CD14-positive monocyte (primary cell): ENCODE data around the gene BCL3. TPM values are rescaled to one million over a fixed set of nuclear protein-coding genes. Genes with fewer than 3 reads are reported as not detected.
A peak's percentile ranks its signal among the peaks of the same experiment; 100 is the strongest.

Experiments
- DNase-seq, 3 donors: peaks; one replicate each; pipeline ENCODE4 v3.0.0-alpha.2; 2011 to 2022
- H2AFZ ChIP-seq: 2 replicates; pipeline ENCODE4 v1.6.0; 2012; ENCODE audit warnings: mild to moderate bottlenecking, low read depth, low read length, inconsistent platforms; ENCODE audit not compliant: insufficient read depth, poor library complexity, severe bottlenecking
- H3K27ac ChIP-seq, 2 donors: 1 replicate in 1 of 2; 2 replicates in 1 of 2; pipeline ENCODE4 v1.5.1; 2012 to 2013; ENCODE audit warnings: low read length in 2 of 2, control low read depth in 1 of 2, inconsistent platforms in 1 of 2, low read depth in 1 of 2, mild to moderate bottlenecking in 1 of 2
- H3K27me3 ChIP-seq, 2 donors: one replicate each; pipeline versions ENCODE4 v1.6.0 to v1.6.1; 2011 to 2013; ENCODE audit warnings: low read length in 2 of 2; ENCODE audit not compliant: control insufficient read depth in 2 of 2, insufficient read depth in 2 of 2
- H3K36me3 ChIP-seq, 2 donors: replicated peaks in 1 of 2; 1 replicate in 1 of 2; 2 replicates in 1 of 2; pipeline versions ENCODE4 v1.5.1 to v1.6.1; 2012 to 2013; ENCODE audit warnings: low read length in 2 of 2, control low read depth in 1 of 2, inconsistent platforms in 1 of 2, mild to moderate bottlenecking in 1 of 2; ENCODE audit not compliant: insufficient read depth in 2 of 2, control insufficient read depth in 1 of 2
- H3K4me1 ChIP-seq, 2 donors: 1 replicate in 1 of 2; 2 replicates in 1 of 2; pipeline versions ENCODE4 v1.5.1 to v1.6.1; 2012 to 2013; ENCODE audit warnings: low read length in 2 of 2, control low read depth in 1 of 2, inconsistent platforms in 1 of 2, mild to moderate bottlenecking in 1 of 2, moderate library complexity in 1 of 2; ENCODE audit not compliant: insufficient read depth in 2 of 2, control insufficient read depth in 1 of 2
- H3K4me2 ChIP-seq: replicated peaks from 2 replicates; pipeline ENCODE3; 2012; ENCODE audit warnings: low read length, moderate library complexity, mild to moderate bottlenecking; ENCODE audit not compliant: poor library complexity, severe bottlenecking; ENCODE audit errors: extremely low read depth
- H3K4me3 ChIP-seq, 3 experiments: fragments of 200-600 bp in 1 of 3; sonication (generic) in 1 of 3; replicated peaks in 1 of 3; 1 replicate in 2 of 3; 2 replicates in 1 of 3; pipeline ENCODE4 v1.5.1; 2011 to 2013; ENCODE audit warnings: low read length in 3 of 3, mild to moderate bottlenecking in 3 of 3, control low read depth in 2 of 3, low read depth in 2 of 3, inconsistent platforms in 1 of 3, moderate library complexity in 1 of 3
- H3K79me2 ChIP-seq: 2 replicates; pipeline ENCODE4 v1.6.0; 2012; ENCODE audit warnings: mild to moderate bottlenecking, control low read depth, inconsistent platforms, low read length, moderate library complexity; ENCODE audit not compliant: insufficient read depth
- H3K9ac ChIP-seq: 2 replicates; pipeline ENCODE4 v1.6.0; 2017; ENCODE audit warnings: low read length, mild to moderate bottlenecking; ENCODE audit not compliant: insufficient read depth, poor library complexity, severe bottlenecking
- H3K9me3 ChIP-seq, 2 donors: replicated peaks in 1 of 2; 1 replicate in 1 of 2; 2 replicates in 1 of 2; pipeline versions ENCODE4 v1.5.1 to v1.6.1; 2012 to 2013; ENCODE audit warnings: low read length in 2 of 2, control low read depth in 1 of 2; ENCODE audit not compliant: control insufficient read depth in 1 of 2, insufficient read depth in 1 of 2
- H4K20me1 ChIP-seq: 2 replicates; pipeline ENCODE4 v1.6.0; 2012; ENCODE audit warnings: mild to moderate bottlenecking, low read length, control low read depth, moderate library complexity; ENCODE audit not compliant: insufficient read depth
- H3K27ac Mint-ChIP-seq, 7 donors: one replicate each; pipeline ENCODE4 v1.8.0; 2020; ENCODE audit warnings: mild to moderate bottlenecking in 7 of 7, mixed read lengths in 7 of 7, moderate library complexity in 6 of 7, inconsistent platforms in 2 of 7
- H3K27me3 Mint-ChIP-seq, 3 donors: one replicate each; pipeline ENCODE4 v1.8.0; 2021 to 2022; ENCODE audit warnings: low read depth in 3 of 3, mild to moderate bottlenecking in 3 of 3, mixed read lengths in 3 of 3, moderate library complexity in 3 of 3, inconsistent platforms in 1 of 3
- H3K36me3 Mint-ChIP-seq, 2 donors: one replicate each; pipeline ENCODE4 v1.8.0; 2020; ENCODE audit warnings: mixed read lengths in 2 of 2, inconsistent platforms in 1 of 2, mild to moderate bottlenecking in 1 of 2
- H3K4me1 Mint-ChIP-seq: one replicate; pipeline ENCODE4 v1.8.0; 2020; ENCODE audit warnings: mild to moderate bottlenecking, mixed read lengths
- H3K4me3 Mint-ChIP-seq, 2 donors: one replicate each; pipeline ENCODE4 v1.8.0; 2020; ENCODE audit warnings: mild to moderate bottlenecking in 2 of 2, mixed read lengths in 2 of 2, moderate library complexity in 1 of 2
- H3K9me3 Mint-ChIP-seq, 7 donors: one replicate each; pipeline ENCODE4 v1.8.0; 2020 to 2022; ENCODE audit warnings: mixed read lengths in 7 of 7, mild to moderate bottlenecking in 6 of 7, moderate library complexity in 6 of 7, inconsistent platforms in 2 of 7
- WGBS: methylation state at CpG from one replicate; pipeline ENCODE4 v1.1.5; 2013; ENCODE audit warnings: missing lambda C conversion rate; ENCODE audit not compliant: insufficient coverage; 5-methylcytosine and 5-hydroxymethylcytosine counted together
- intact Hi-C, 2 donors: fragments of 100-400 bp; cut with micrococcal nuclease; formaldehyde crosslinking; loops; one replicate each; pipeline versions ENCODE4 v1.15.0 to v1.15.1; 2023
- polyA plus RNA-seq, 3 donors: library from polyadenylated mRNA; depleted of rRNA in 1 of 3; unstranded in 2 of 3; stranded (reverse) in 1 of 3; fragments of 300-500 nt in 2 of 3; fragments of >200 nt in 1 of 3; fragmentation: Illumina TruSeq in 2 of 3; gene quantifications; 1 replicate in 2 of 3; 2 replicates in 1 of 3; pipeline ENCODE4 v1.2.3, GENCODE V29; 2012 to 2021
- TF ChIP-seq, protein P1 (sequence below): fragments of 200-600 bp; IDR thresholded peaks from one replicate; pipeline ENCODE4 v1.8.0; 2022; ENCODE audit warnings: antibody characterized with exemption, mild to moderate bottlenecking

The BCL3 gene
- polyA plus RNA-seq, 3 donors: 18.7 to 160 (median 23.1) TPM

DNA sequence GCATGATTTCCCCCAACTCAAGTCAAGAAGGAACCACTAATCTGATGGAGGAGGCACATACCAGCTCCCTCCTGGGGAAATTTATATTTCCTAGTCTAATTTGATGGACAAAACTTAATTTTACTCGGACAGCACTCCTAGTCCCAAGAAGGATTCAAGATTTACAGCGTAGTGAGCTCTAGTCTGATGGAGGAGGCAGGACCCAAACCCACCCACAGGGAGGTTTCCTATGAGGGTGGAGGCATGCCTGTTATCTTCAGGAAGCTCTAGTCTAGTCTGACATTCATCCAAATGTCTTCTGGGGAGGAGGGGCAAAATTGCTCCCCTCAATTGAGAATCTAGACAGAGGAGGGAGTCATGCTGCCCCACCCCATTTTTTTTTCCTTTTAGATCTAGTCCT, 10.4 kb upstream of the BCL3 start:
- H3K79me2 ChIP-seq: no peaks in the 10 kb centered on the region
- Mint-ChIP-seq H3K9me3 (peaks cover 0 to 5% (median 0%) of the 10 kb centered on the region in 7 donors), H3K27ac (peak overlapping the region; percentile 33 to 97 (median 93)), H3K4me1 (peaks cover 80% of the 10 kb centered on the region), H3K36me3 (no peaks in the 10 kb centered on the region), H3K27me3 (peaks cover 0 to 2% (median 0%) of the 10 kb centered on the region in 3 donors), H3K4me3 (peak overlapping the region in 1 of 2 donors; percentile 62)
- TF ChIP-seq, protein P1, sequence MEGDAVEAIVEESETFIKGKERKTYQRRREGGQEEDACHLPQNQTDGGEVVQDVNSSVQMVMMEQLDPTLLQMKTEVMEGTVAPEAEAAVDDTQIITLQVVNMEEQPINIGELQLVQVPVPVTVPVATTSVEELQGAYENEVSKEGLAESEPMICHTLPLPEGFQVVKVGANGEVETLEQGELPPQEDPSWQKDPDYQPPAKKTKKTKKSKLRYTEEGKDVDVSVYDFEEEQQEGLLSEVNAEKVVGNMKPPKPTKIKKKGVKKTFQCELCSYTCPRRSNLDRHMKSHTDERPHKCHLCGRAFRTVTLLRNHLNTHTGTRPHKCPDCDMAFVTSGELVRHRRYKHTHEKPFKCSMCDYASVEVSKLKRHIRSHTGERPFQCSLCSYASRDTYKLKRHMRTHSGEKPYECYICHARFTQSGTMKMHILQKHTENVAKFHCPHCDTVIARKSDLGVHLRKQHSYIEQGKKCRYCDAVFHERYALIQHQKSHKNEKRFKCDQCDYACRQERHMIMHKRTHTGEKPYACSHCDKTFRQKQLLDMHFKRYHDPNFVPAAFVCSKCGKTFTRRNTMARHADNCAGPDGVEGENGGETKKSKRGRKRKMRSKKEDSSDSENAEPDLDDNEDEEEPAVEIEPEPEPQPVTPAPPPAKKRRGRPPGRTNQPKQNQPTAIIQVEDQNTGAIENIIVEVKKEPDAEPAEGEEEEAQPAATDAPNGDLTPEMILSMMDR: no peak
- no peak overlapping the region for H2AFZ ChIP-seq
- peak overlapping the region; percentile 51 for H3K9ac ChIP-seq
- H3K4me1 ChIP-seq: peaks cover 83 to 91% of the 10 kb centered on the region in 2 donors
- intact Hi-C loops: loop anchor here in 1 of 2 donors (2.0 to 5.0 kb wide), 2 partner anchors 13 to 51 kb away; no protein-coding TSS in a partner anchor
- peak overlapping the region; percentile 0 for H3K4me2 ChIP-seq
- H4K20me1 ChIP-seq: no peaks in the 10 kb centered on the region
- no peaks in the 10 kb centered on the region for H3K27me3 ChIP-seq
- H3K9me3 ChIP-seq: no peaks in the 10 kb centered on the region
- H3K4me3 ChIP-seq: no peak overlapping the region
- no peaks in the 10 kb centered on the region for H3K36me3 ChIP-seq
- no CpG with 5 or more reads among the region's 2 CpGs for WGBS
- peak overlapping the region in 1 of 2 donors; percentile 88 for H3K27ac ChIP-seq
- peak in 1 of 3 donors; percentile 7 for DNase-seq

DNA sequence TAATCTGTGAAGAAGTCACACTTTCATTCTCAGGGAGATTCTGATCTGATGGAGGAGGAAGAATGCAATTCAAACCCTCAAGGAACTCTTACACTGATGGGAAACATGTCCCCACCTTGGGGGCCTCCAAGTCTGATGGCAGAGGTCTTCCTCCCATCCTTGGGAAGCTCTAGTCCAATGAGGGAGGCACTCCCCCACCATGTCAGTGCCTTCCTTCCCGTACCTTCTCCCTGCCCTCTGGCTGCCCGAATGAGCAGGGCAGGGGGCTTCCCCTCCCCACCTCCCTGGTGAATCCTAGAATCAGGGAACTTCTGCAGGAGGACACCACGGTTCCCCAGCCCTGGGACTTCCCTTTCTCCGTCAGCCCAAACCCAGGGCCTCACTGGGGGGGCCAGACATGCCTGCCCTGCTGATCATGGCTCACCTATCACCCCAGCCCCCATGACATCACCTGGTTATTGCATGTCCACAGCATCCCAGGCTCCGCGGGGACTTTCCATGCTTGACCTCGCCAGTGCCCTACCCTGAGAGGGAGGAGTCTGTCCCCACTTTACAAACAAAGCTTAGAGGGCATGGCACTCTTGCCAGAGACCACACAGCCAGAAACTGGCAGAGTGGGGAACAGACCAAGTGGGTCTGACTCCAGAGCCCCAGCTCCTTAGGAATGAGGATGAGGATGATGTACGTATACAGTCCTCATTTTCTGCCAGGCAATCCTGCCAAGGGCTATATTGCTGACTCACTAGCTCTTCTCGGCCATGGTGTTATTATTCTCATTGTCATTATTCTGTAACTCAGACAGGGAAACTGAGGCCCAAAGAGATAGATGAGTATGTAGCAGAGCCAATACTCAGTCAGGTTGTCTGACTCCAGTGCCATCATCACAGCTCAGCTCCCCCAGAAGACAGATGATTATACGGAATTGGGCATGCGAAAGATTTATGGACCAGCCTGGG, 9.6 kb upstream of the BCL3 start:
- Mint-ChIP-seq H3K36me3 (no peaks in the 10 kb centered on the region), H3K27me3 (peaks cover 0 to 2% (median 0%) of the 10 kb centered on the region in 3 donors), H3K4me3 (peak overlapping the region in 1 of 2 donors; percentile 62), H3K27ac (peak overlapping the region; percentile 76 to 97 (median 93)), H3K4me1 (peaks cover 83% of the 10 kb centered on the region), H3K9me3 (peaks cover 0 to 5% (median 0%) of the 10 kb centered on the region in 7 donors)
- TF ChIP-seq, protein P1: no peak
- Histone ChIP-seq H3K9me3 (no peaks in the 10 kb centered on the region), H3K36me3 (no peaks in the 10 kb centered on the region), H3K27ac (peak overlapping the region; percentile 30 to 88), H3K4me2 (peak overlapping the region; percentile 29), H3K4me3 (peak overlapping the region in 1 of 3 experiments; percentile 3), H2AFZ (no peak overlapping the region), H3K9ac (peak overlapping the region; percentile 44), H3K79me2 (no peaks in the 10 kb centered on the region), H3K27me3 (no peaks in the 10 kb centered on the region), H4K20me1 (no peaks in the 10 kb centered on the region), H3K4me1 (peaks cover 90 to 92% of the 10 kb centered on the region in 2 donors)
- WGBS: 33% methylated on average over 6 of the region's 11 CpGs
- intact Hi-C loops: loop anchor here in 1 of 2 donors (2.0 to 5.0 kb wide), 2 partner anchors 14 to 52 kb away; no protein-coding TSS in a partner anchor
- DNase-seq: peak; percentile 95 to 99 (median 96)
